HepG2 (cell line): ENCODE results near the gene HINT2. TPM values are rescaled to one million over a fixed set of nuclear protein-coding genes. Genes with fewer than 3 reads are reported as not detected.

Source experiments
- ARID3A ChIP-seq: IDR thresholded peaks from 2 replicates; pipeline ENCODE4 v1.6.1; 2012; ENCODE audit warnings: low read depth, low read length, improper control_type of control experiment
- ELK4 ChIP-seq: sonication (generic); formaldehyde crosslinking; IDR thresholded peaks from 2 replicates; pipeline ENCODE4 v1.9.0; 2021; ENCODE audit warnings: missing genetic modification reagents, borderline replicate concordance
- HHEX ChIP-seq: IDR thresholded peaks from 2 replicates; pipeline ENCODE4 v1.6.1; 2016; ENCODE audit warnings: control low read depth
- POLR2A ChIP-seq, 2 experiments: IDR thresholded peaks; 2 replicates each; pipeline ENCODE4 v1.6.1; 2011; ENCODE audit warnings: low read depth in 2 of 2, low read length in 2 of 2, mild to moderate bottlenecking in 1 of 2, moderate library complexity in 1 of 2; ENCODE audit not compliant: insufficient read depth in 1 of 2
- THYN1 ChIP-seq: sonication (generic); formaldehyde crosslinking; IDR thresholded peaks from 2 replicates; pipeline ENCODE4 v1.8.1; 2023; ENCODE audit warnings: low read depth, mild to moderate bottlenecking, moderate library complexity, missing genetic modification reagents, borderline replicate concordance
- ZFP36L2 ChIP-seq: sonication (generic); formaldehyde crosslinking; IDR thresholded peaks from 2 replicates; pipeline ENCODE4 v1.4.0; 2020; ENCODE audit warnings: missing genetic modification reagents
- ZFY ChIP-seq: sonication (generic); formaldehyde crosslinking; IDR thresholded peaks from 2 replicates; pipeline ENCODE4 v1.4.0; 2020; ENCODE audit warnings: missing genetic modification reagents
- ZNF101 ChIP-seq: sonication (generic); formaldehyde crosslinking; IDR thresholded peaks from 2 replicates; pipeline ENCODE4 v1.4.0; 2020; ENCODE audit warnings: mild to moderate bottlenecking, low read depth, missing genetic modification reagents, borderline replicate concordance
- ZNF501 ChIP-seq: sonication (generic); formaldehyde crosslinking; IDR thresholded peaks from 2 replicates; pipeline ENCODE4 v1.5.1; 2020; ENCODE audit warnings: mild to moderate bottlenecking, moderate library complexity, missing genetic modification reagents
- ZNF7 ChIP-seq: IDR thresholded peaks from 2 replicates; pipeline ENCODE4 v1.6.1; 2016; ENCODE audit warnings: missing biosample characterization, missing genetic modification reagents
- ZNF770 ChIP-seq: sonication (generic); formaldehyde crosslinking; IDR thresholded peaks from 2 replicates; pipeline ENCODE4 v1.5.0; 2020; ENCODE audit warnings: mild to moderate bottlenecking, missing genetic modification reagents
- ZNF891 ChIP-seq: sonication (generic); formaldehyde crosslinking; IDR thresholded peaks from 2 replicates; pipeline ENCODE4 v1.5.0; 2020; ENCODE audit warnings: mild to moderate bottlenecking, missing genetic modification reagents
- polyA plus RNA-seq, 8 experiments: library from polyadenylated mRNA; depleted of rRNA in 3 of 8; stranded (reverse) in 7 of 8; unstranded in 1 of 8; fragments of >200 nt; fragmentation: Illumina TruSeq in 4 of 8; extraction: Trizol in 4 of 8; gene quantifications; 2 replicates each; pipeline versions ENCODE4 v1.2.1 to v1.2.3, GENCODE V29; 2011 to 2016; ENCODE audit warnings: low read depth in 4 of 8, missing spikeins in 1 of 8, mixed read lengths in 1 of 8; ENCODE audit not compliant: insufficient read depth in 1 of 8
- total RNA-seq, 5 experiments: library from RNA; depleted of rRNA; stranded (reverse); fragments of >200 nt; fragmentation: Illumina TruSeq; extraction: Trizol; gene quantifications; 2 replicates each; pipeline ENCODE4 v1.2.3, GENCODE V29; 2016; ENCODE audit warnings: low read depth in 1 of 5
- TF ChIP-seq, protein P1 (sequence below): sonication (generic); formaldehyde crosslinking; IDR thresholded peaks from 2 replicates; pipeline ENCODE4 v1.5.0; 2020; ENCODE audit warnings: mild to moderate bottlenecking, missing genetic modification reagents, borderline replicate concordance
- TF ChIP-seq, protein P2 (sequence below): sonication (generic); formaldehyde crosslinking; IDR thresholded peaks from 2 replicates; pipeline ENCODE4 v1.5.0; 2020; ENCODE audit warnings: missing genetic modification reagents, mild to moderate bottlenecking, borderline replicate concordance
- TF ChIP-seq, protein P3 (sequence below): sonication (generic); formaldehyde crosslinking; IDR thresholded peaks from 2 replicates; pipeline ENCODE4 v1.4.0; 2020; ENCODE audit warnings: mild to moderate bottlenecking, missing genetic modification reagents

HINT2 gene
- total and polyA plus RNA-seq, 2 of the 13 experiments (the other 11 are each of a cell fraction or from before 2014, with no cell fraction given) = 37.9 to 56.2 TPM

DNA sequence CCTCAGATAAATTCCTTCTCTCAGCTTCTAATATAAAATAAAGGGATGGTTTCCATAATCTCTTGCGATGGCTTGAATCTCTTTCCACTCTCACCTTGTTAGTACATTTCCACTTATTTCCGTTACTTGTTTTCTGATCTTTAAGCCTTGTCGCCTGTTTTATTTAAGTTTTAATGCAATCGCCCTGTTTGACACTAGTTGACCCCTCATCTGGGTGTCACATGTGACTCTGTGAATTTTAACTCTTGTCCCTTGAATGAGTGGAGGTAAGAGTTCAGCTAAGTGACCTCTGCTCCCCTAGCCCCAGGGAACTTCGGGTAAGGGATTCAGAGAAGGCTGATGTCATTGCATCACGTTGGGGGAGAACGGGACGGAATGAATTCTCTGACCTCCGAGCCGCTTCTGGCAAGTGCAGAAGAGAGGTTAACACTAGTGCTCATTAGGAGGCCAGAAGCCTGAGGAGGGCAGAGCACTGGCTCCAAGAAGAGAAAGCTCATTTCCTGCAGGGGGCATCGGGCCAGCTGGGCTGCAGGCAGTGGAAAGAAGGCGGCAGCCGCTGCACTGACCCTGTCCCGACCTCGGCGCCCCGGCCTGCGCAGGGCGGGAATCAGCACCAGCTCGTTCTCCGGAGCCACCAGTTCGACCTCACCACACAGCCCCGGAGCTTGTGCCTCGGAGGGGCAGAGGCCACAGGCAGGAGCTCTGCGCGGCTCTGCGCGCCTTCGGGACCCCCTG lies 569 bp downstream of the HINT2 start (continued):
- TF ChIP-seq, protein P1, sequence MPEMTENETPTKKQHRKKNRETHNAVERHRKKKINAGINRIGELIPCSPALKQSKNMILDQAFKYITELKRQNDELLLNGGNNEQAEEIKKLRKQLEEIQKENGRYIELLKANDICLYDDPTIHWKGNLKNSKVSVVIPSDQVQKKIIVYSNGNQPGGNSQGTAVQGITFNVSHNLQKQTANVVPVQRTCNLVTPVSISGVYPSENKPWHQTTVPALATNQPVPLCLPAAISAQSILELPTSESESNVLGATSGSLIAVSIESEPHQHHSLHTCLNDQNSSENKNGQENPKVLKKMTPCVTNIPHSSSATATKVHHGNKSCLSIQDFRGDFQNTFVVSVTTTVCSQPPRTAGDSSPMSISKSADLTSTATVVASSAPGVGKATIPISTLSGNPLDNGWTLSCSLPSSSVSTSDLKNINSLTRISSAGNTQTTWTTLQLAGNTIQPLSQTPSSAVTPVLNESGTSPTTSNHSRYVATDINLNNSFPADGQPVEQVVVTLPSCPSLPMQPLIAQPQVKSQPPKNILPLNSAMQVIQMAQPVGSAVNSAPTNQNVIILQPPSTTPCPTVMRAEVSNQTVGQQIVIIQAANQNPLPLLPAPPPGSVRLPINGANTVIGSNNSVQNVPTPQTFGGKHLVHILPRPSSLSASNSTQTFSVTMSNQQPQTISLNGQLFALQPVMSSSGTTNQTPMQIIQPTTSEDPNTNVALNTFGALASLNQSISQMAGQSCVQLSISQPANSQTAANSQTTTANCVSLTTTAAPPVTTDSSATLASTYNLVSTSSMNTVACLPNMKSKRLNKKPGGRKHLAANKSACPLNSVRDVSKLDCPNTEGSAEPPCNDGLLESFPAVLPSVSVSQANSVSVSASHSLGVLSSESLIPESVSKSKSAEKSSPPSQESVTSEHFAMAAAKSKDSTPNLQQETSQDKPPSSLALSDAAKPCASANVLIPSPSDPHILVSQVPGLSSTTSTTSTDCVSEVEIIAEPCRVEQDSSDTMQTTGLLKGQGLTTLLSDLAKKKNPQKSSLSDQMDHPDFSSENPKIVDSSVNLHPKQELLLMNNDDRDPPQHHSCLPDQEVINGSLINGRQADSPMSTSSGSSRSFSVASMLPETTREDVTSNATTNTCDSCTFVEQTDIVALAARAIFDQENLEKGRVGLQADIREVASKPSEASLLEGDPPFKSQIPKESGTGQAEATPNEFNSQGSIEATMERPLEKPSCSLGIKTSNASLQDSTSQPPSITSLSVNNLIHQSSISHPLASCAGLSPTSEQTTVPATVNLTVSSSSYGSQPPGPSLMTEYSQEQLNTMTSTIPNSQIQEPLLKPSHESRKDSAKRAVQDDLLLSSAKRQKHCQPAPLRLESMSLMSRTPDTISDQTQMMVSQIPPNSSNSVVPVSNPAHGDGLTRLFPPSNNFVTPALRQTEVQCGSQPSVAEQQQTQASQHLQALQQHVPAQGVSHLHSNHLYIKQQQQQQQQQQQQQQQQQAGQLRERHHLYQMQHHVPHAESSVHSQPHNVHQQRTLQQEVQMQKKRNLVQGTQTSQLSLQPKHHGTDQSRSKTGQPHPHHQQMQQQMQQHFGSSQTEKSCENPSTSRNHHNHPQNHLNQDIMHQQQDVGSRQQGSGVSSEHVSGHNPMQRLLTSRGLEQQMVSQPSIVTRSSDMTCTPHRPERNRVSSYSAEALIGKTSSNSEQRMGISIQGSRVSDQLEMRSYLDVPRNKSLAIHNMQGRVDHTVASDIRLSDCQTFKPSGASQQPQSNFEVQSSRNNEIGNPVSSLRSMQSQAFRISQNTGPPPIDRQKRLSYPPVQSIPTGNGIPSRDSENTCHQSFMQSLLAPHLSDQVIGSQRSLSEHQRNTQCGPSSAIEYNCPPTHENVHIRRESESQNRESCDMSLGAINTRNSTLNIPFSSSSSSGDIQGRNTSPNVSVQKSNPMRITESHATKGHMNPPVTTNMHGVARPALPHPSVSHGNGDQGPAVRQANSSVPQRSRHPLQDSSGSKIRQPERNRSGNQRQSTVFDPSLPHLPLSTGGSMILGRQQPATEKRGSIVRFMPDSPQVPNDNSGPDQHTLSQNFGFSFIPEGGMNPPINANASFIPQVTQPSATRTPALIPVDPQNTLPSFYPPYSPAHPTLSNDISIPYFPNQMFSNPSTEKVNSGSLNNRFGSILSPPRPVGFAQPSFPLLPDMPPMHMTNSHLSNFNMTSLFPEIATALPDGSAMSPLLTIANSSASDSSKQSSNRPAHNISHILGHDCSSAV = no peak
- TF ChIP-seq HHEX (CRISPR knock-in tag) = no peak
- TF ChIP-seq ZFY (CRISPR knock-in tag) = peak; percentile 75
- peak; percentile 92 for TF ChIP-seq ZNF891 (CRISPR knock-in tag)
- TF ChIP-seq, protein P2, sequence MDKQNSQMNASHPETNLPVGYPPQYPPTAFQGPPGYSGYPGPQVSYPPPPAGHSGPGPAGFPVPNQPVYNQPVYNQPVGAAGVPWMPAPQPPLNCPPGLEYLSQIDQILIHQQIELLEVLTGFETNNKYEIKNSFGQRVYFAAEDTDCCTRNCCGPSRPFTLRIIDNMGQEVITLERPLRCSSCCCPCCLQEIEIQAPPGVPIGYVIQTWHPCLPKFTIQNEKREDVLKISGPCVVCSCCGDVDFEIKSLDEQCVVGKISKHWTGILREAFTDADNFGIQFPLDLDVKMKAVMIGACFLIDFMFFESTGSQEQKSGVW (CRISPR knock-in tag) = no peak
- no peak for TF ChIP-seq ARID3A
- peak; percentile 79 to 95 for TF ChIP-seq POLR2A (IDR thresholded peaks at IDR 0.05; ENCODE audit: insufficient read depth in 1 of 2, low read depth in 2 of 2, low read length in 2 of 2)
- TF ChIP-seq ZFP36L2 (CRISPR knock-in tag) = no peak
- TF ChIP-seq, protein P3, sequence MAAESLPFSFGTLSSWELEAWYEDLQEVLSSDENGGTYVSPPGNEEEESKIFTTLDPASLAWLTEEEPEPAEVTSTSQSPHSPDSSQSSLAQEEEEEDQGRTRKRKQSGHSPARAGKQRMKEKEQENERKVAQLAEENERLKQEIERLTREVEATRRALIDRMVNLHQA (CRISPR knock-in tag) = no peak
- no peak for TF ChIP-seq ZNF501 (CRISPR knock-in tag)
- no peak for TF ChIP-seq ZNF101
- TF ChIP-seq THYN1 = no peak
- TF ChIP-seq ZNF7 (CRISPR knock-in tag) = no peak
- no peak for TF ChIP-seq ELK4 (CRISPR knock-in tag)
- TF ChIP-seq ZNF770 = no peak
